ENCODE data around the gene USP17L21.
"Not testable (repeated sequence)": the region's sequence is repeated elsewhere in the genome, so short reads cannot be mapped to it uniquely, and the experiment has no call there.

Gene USP17L21, protein sequence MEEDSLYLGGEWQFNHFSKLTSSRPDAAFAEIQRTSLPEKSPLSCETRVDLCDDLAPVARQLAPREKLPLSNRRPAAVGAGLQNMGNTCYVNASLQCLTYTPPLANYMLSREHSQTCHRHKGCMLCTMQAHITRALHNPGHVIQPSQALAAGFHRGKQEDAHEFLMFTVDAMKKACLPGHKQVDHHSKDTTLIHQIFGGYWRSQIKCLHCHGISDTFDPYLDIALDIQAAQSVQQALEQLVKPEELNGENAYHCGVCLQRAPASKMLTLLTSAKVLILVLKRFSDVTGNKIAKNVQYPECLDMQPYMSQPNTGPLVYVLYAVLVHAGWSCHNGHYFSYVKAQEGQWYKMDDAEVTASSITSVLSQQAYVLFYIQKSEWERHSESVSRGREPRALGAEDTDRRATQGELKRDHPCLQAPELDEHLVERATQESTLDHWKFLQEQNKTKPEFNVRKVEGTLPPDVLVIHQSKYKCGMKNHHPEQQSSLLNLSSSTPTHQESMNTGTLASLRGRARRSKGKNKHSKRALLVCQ

DNA sequence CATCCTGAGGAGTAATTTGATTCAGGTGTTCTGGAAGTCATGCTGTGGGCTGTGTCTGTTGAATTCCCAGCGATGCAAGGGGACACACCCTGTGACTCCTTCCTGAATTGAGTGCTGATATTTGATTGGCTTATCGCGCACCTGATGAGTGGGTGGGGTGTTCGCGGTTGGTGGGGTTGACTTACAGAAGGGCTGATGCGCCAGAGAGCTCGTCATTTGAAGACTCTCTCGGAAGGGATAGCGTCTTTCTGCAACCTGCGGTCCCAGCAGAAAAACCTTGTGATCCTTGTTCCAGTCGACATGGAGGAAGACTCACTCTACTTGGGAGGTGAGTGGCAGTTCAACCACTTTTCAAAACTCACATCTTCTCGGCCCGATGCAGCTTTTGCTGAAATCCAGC, at the start of gene USP17L21:
USP17L21 (plus strand) TSS at position 301 of the 400 bp plus-strand sequence; CDS start at position 301, 0 bp downstream.
- DNase-seq (ENCODE audit: insufficient read length, low spot score); FAIRE-seq: not testable (repeated sequence)

DNA sequence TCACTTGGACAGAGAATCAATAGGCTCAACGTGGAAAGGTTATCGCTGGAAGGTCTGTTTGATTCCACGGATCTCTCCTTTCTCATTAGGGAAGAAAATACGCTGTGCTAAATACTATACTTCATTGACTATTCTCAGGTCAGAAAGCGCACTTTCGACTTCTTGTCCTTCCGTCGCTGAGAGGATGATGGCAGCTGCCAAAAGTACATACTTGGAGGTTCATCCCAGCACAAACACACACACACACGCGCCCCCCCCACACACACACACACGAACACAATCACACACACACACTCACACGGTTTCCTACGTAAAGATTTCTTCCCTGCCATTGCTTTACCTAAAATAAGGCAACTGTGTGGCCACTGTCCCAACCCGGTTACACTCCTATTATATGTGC, 48.0 kb upstream of the USP17L21 start:
- DNase-seq (ENCODE audit: insufficient read length, low spot score); FAIRE-seq: not testable (repeated sequence)

DNA sequence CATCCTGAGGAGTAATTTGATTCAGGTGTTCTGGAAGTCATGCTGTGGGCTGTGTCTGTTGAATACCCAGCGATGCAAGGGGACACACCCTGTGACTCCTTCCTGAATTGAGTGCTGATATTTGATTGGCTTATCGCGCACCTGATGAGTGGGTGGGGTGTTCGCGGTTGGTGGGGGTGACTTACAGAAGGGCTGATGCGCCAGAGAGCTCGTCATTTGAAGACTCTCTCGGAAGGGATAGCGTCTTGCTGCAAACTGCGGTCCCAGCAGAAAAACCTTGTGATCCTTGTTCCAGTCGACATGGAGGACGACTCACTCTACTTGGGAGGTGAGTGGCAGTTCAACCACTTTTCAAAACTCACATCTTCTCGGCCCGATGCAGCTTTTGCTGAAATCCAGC, 47.6 kb upstream of the USP17L21 start, which contains the start of gene USP17L11:
USP17L11 (plus strand) TSS at position 301 of the 400 bp plus-strand sequence; CDS start at position 301, 0 bp downstream.
- FAIRE-seq; DNase-seq (ENCODE audit: insufficient read length, low spot score): not testable (repeated sequence)

DNA sequence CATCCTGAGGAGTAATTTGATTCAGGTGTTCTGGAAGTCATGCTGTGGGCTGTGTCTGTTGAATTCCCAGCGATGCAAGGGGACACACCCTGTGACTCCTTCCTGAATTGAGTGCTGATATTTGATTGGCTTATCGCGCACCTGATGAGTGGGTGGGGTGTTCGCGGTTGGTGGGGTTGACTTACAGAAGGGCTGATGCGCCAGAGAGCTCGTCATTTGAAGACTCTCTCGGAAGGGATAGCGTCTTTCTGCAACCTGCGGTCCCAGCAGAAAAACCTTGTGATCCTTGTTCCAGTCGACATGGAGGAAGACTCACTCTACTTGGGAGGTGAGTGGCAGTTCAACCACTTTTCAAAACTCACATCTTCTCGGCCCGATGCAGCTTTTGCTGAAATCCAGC, 42.8 kb upstream of the USP17L21 start, which contains the start of gene USP17L12:
USP17L12 (plus strand) TSS at position 301 of the 400 bp plus-strand sequence; CDS start at position 301, 0 bp downstream.
- not testable (repeated sequence) for DNase-seq (ENCODE audit: insufficient read length, low spot score); FAIRE-seq

DNA sequence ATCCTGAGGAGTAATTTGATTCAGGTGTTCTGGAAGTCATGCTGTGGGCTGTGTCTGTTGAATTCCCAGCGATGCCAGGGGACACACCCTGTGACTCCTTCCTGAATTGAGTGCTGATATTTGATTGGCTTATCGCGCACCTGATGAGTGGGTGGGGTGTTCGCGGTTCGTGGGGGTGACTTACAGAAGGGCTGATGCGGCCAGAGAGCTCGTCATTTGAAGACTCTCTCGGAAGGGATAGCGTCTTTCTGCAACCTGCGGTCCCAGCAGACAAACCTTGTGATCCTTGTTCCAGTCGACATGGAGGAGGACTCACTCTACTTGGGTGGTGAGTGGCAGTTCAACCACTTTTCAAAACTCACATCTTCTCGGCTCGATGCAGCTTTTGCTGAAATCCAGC, 38.1 kb upstream of the USP17L21 start, which contains the start of gene USP17L13:
USP17L13 (plus strand) TSS at position 301 of the 400 bp plus-strand sequence; CDS start at position 301, 0 bp downstream.
- not testable (repeated sequence) for FAIRE-seq; DNase-seq (ENCODE audit: insufficient read length, low spot score)

DNA sequence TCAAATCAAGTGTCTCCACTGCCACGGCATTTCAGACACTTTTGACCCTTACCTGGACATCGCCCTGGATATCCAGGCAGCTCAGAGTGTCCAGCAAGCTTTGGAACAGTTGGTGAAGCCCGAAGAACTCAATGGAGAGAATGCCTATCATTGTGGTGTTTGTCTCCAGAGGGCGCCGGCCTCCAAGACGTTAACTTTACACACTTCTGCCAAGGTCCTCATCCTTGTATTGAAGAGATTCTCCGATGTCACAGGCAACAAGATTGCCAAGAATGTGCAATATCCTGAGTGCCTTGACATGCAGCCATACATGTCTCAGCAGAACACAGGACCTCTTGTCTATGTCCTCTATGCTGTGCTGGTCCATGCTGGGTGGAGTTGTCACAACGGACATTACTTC, 32.4 kb upstream of the USP17L21 start:
- DNase-seq (ENCODE audit: insufficient read length, low spot score); FAIRE-seq: not testable (repeated sequence)

DNA sequence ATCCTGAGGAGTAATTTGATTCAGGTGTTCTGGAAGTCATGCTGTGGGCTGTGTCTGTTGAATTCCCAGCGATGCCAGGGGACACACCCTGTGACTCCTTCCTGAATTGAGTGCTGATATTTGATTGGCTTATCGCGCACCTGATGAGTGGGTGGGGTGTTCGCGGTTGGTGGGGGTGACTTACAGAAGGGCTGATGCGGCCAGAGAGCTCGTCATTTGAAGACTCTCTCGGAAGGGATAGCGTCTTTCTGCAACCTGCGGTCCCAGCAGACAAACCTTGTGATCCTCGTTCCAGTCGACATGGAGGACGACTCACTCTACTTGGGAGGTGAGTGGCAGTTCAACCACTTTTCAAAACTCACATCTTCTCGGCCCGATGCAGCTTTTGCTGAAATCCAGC, 28.6 kb upstream of the USP17L21 start, which contains the start of gene USP17L15:
USP17L15 (plus strand) TSS at position 301 of the 400 bp plus-strand sequence; CDS start at position 301, 0 bp downstream.
- not testable (repeated sequence) for FAIRE-seq; DNase-seq (ENCODE audit: insufficient read length, low spot score)

DNA sequence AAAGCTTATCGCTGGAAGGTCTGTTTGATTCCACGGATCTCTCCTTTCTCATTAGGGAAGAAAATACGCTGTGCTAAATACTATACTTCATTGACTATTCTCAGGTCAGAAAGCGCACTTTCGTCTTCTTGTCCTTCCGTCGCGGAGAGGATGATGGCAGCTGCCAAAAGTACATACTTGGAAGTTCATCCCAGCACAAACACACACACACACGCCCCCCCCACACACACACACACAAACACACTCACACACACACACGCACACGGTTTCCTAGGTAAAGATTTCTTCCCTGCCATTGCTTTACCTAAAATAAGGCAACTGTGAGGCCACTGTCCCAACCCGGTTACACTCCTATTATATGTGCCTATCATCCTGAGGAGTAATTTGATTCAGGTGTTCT, 24.2 kb upstream of the USP17L21 start:
- FAIRE-seq; DNase-seq (ENCODE audit: insufficient read length, low spot score): not testable (repeated sequence)

DNA sequence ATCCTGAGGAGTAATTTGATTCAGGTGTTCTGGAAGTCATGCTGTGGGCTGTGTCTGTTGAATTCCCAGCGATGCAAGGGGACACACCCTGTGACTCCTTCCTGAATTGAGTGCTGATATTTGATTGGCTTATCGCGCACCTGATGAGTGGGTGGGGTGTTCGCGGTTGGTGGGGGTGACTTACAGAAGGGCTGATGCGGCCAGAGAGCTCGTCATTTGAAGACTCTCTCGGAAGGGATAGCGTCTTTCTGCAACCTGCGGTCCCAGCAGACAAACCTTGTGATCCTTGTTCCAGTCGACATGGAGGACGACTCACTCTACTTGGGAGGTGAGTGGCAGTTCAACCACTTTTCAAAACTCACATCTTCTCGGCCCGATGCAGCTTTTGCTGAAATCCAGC, 19.1 kb upstream of the USP17L21 start, which contains the start of gene USP17L17:
USP17L17 (plus strand) TSS at position 301 of the 400 bp plus-strand sequence; CDS start at position 301, 0 bp downstream.
- not testable (repeated sequence) for DNase-seq (ENCODE audit: insufficient read length, low spot score); FAIRE-seq

DNA sequence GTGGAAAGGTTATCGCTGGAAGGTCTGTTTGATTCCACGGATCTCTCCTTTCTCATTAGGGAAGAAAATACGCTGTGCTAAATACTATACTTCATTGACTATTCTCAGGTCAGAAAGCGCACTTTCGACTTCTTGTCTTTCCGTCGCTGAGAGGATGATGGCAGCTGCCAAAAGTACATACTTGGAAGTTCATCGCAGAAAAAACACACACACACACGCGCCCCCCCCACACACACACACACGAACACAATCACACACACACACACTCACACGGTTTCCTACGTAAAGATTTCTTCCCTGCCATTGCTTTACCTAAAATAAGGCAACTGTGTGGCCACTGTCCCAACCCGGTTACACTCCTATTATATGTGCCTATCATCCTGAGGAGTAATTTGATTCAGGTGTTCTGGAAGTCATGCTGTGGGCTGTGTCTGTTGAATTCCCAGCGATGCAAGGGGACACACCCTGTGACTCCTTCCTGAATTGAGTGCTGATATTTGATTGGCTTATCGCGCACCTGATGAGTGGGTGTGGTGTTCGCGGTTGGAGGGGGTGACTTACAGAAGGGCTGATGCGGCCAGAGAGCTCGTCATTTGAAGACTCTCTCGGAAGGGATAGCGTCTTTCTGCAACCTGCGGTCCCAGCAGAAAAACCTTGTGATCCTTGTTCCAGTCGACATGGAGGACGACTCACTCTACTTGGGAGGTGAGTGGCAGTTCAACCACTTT, 14.6 kb upstream of the USP17L21 start, which contains the start of gene USP17L18:
USP17L18 (plus strand) TSS at position 678 of the 728 bp plus-strand sequence; CDS start at position 678, 0 bp downstream.
- FAIRE-seq; DNase-seq (ENCODE audit: insufficient read length, low spot score): not testable (repeated sequence)

DNA sequence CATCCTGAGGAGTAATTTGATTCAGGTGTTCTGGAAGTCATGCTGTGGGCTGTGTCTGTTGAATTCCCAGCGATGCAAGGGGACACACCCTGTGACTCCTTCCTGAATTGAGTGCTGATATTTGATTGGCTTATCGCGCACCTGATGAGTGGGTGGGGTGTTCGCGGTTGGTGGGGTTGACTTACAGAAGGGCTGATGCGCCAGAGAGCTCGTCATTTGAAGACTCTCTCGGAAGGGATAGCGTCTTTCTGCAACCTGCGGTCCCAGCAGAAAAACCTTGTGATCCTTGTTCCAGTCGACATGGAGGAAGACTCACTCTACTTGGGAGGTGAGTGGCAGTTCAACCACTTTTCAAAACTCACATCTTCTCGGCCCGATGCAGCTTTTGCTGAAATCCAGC, 9.6 kb upstream of the USP17L21 start, which contains the start of gene USP17L19:
USP17L19 (plus strand) TSS at position 301 of the 400 bp plus-strand sequence; CDS start at position 301, 0 bp downstream.
- DNase-seq (ENCODE audit: insufficient read length, low spot score); FAIRE-seq: not testable (repeated sequence)

DNA sequence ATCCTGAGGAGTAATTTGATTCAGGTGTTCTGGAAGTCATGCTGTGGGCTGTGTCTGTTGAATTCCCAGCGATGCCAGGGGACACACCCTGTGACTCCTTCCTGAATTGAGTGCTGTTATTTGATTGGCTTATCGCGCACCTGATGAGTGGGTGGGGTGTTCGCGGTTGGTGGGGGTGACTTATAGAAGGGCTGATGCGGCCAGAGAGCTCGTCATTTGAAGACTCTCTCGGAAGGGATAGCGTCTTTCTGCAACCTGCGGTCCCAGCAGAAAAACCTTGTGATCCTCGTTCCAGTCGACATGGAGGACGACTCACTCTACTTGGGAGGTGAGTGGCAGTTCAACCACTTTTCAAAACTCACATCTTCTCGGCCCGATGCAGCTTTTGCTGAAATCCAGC, 4.8 kb upstream of the USP17L21 start, which contains the start of gene USP17L20:
USP17L20 (plus strand) TSS at position 301 of the 400 bp plus-strand sequence; CDS start at position 301, 0 bp downstream.
- not testable (repeated sequence) for DNase-seq (ENCODE audit: insufficient read length, low spot score); FAIRE-seq

DNA sequence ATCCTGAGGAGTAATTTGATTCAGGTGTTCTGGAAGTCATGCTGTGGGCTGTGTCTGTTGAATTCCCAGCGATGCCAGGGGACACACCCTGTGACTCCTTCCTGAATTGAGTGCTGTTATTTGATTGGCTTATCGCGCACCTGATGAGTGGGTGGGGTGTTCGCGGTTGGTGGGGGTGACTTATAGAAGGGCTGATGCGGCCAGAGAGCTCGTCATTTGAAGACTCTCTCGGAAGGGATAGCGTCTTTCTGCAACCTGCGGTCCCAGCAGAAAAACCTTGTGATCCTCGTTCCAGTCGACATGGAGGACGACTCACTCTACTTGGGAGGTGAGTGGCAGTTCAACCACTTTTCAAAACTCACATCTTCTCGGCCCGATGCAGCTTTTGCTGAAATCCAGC, 4.6 kb downstream of the USP17L21 start, which contains the start of gene USP17L22:
USP17L22 (plus strand) TSS at position 301 of the 400 bp plus-strand sequence; CDS start at position 301, 0 bp downstream.
- not testable (repeated sequence) for DNase-seq (ENCODE audit: insufficient read length, low spot score); FAIRE-seq

DNA sequence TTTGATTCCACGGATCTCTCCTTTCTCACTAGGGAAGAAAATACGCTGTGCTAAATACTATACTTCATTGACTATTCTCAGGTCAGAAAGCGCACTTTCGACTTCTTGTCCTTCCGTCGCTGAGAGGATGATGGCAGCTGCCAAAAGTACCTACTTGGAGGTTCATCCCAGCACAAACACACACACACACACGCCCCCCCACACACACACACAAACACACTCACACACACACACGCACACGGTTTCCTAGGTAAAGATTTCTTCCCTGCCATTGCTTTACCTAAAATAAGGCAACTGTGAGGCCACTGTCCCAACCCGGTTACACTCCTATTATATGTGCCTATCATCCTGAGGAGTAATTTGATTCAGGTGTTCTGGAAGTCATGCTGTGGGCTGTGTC, 9.0 kb downstream of the USP17L21 start:
- DNase-seq (ENCODE audit: insufficient read length, low spot score); FAIRE-seq: not testable (repeated sequence)
